Brain microvascular endothelial cell (primary cell): Measurements from ENCODE around the gene KCTD11.

Experiments used
- DNase-seq: peaks from one replicate; pipeline ENCODE4 v3.0.0-alpha.2; 2020
- H3K27ac ChIP-seq: fragments of 250-450 bp; sonication (Bioruptor Pico); 2 replicates; pipeline ENCODE4 v1.5.1; 2020; ENCODE audit warnings: mild to moderate bottlenecking, moderate library complexity
- H3K27me3 ChIP-seq: fragments of 250-450 bp; sonication (Bioruptor Pico); replicated peaks from 2 replicates; pipeline ENCODE4 v1.5.1; 2020; ENCODE audit warnings: mild to moderate bottlenecking
- H3K36me3 ChIP-seq: fragments of 250-450 bp; sonication (Bioruptor Pico); replicated peaks from 2 replicates; pipeline ENCODE4 v1.5.1; 2020; ENCODE audit warnings: mild to moderate bottlenecking
- H3K4me3 ChIP-seq: 2 replicates; pipeline ENCODE4 v1.5.1; 2011; ENCODE audit warnings: low read depth, mild to moderate bottlenecking, control low read depth, low read length, moderate library complexity
- CTCF ChIP-seq: IDR thresholded peaks from 2 replicates; pipeline ENCODE4 v1.5.1; 2011; ENCODE audit warnings: low read depth, mild to moderate bottlenecking, moderate library complexity, low read length, control low read depth, inconsistent platforms; ENCODE audit errors: missing control alignments
- in situ Hi-C: cut with HindIII; loops from 2 replicates; pipeline ENCODE4 v1.10.0; 2017; ENCODE audit warnings: low sequenced_read_pairs, low pct_ligation_motif_present

The KCTD11 gene

DNA sequence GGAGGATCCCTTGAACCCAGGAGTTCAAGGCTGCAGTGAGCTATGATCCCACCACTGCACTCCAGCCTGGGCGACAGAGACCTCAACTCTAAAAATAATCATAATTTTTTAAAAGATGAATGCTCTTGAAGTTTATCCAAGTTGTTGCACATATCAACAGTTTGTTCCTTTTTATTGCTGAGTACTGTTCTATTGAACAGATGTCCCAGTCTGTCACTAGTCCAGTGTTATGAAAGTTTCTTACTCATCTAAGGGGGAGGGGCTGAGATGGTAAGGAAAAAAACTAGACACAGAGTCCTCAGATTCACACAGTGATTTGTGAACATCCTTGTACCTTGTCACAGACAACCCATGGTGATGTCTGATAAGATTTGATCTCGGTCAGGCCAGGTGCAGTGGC, 11.8 kb upstream of the KCTD11 start:
- TF ChIP-seq CTCF: no peak

DNA sequence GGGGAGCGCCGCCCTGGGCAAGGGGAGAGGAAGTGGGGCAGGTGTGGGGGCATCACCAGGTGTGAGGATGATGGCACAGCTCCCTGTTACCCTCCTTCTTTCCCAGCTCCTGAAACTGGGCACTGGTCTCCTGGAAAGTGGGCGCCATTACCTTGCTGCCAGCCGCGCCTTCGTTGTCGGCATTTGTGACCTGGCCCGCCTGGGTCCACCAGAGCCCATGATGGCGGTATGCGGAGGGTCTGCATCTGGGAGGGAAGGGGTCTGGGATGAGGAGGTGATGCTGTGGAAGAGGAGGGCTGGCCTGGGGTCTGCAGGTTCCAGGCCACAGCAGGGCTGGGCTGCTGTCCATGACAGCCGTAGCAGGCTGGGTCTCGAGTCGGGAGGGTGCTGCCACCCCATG, 10.1 kb upstream of the KCTD11 start:
- TF ChIP-seq CTCF: no peak
- no peak overlapping the region for H3K27ac ChIP-seq
- H3K36me3 ChIP-seq: no peaks in the 10 kb centered on the region
- no peak for DNase-seq
- in situ Hi-C loops: no loop called here
- H3K4me3 ChIP-seq: no peak overlapping the region
- H3K27me3 ChIP-seq: no peaks in the 10 kb centered on the region

More for the DNA sequence above, 11.8 kb upstream of the KCTD11 start:
- in situ Hi-C loops: no loop called here
- DNase-seq: no peak
- Histone ChIP-seq H3K4me3 (no peak overlapping the region), H3K36me3 (no peaks in the 10 kb centered on the region), H3K27me3 (no peaks in the 10 kb centered on the region), H3K27ac (no peak overlapping the region)

GRCh38 chr17:7343250-7343649, 8.7 kb upstream of the KCTD11 start:
- in situ Hi-C loops: no loop called here
- DNase-seq: no peak
- Histone ChIP-seq H3K36me3 (no peaks in the 10 kb centered on the region), H3K27me3 (no peaks in the 10 kb centered on the region), H3K27ac (no peak overlapping the region), H3K4me3 (no peak overlapping the region)
- TF ChIP-seq CTCF: no peak

- no peak for DNase-seq
- TF ChIP-seq CTCF: no peak
- in situ Hi-C loops: no loop called here
- Histone ChIP-seq H3K4me3 (no peak overlapping the region), H3K27ac (no peak overlapping the region), H3K27me3 (no peaks in the 10 kb centered on the region), H3K36me3 (no peaks in the 10 kb centered on the region)
Observed at GRCh38 chr17:7346761-7347614, 5.0 kb upstream of the KCTD11 start.

GRCh38 chr17:7347630-7348477, 4.1 kb upstream of the KCTD11 start:
- in situ Hi-C loops: no loop called here
- no peak for TF ChIP-seq CTCF
- no peaks in the 10 kb centered on the region for H3K36me3 ChIP-seq
- H3K27me3 ChIP-seq: no peaks in the 10 kb centered on the region
- no peak overlapping the region for H3K4me3 ChIP-seq
- no peak for DNase-seq
- no peak overlapping the region for H3K27ac ChIP-seq
